IPS-20b (cell line): ENCODE data around the gene PLXDC2.
A peak's percentile ranks its signal among the peaks of the same experiment; 100 is the strongest.
"Not testable (repeated sequence)": the region's sequence is repeated elsewhere in the genome, so short reads cannot be mapped to it uniquely, and the experiment has no call there.

Source experiments
- H3K27ac ChIP-seq: one replicate; pipeline ENCODE4 v1.5.1; 2013; ENCODE audit warnings: low read length
- H3K27me3 ChIP-seq: 2 replicates; pipeline ENCODE4 v1.6.1; 2013; ENCODE audit warnings: mild to moderate bottlenecking, low read length, inconsistent platforms; ENCODE audit not compliant: insufficient read depth
- H3K36me3 ChIP-seq: 2 replicates; pipeline ENCODE4 v1.6.1; 2013; ENCODE audit warnings: low read depth, mild to moderate bottlenecking, inconsistent platforms, low read length, moderate library complexity; ENCODE audit not compliant: insufficient read depth
- H3K4me1 ChIP-seq: 2 replicates; pipeline ENCODE4 v1.6.1; 2013; ENCODE audit warnings: mild to moderate bottlenecking, control low read depth, inconsistent platforms, low read length, moderate library complexity; ENCODE audit not compliant: insufficient read depth
- H3K4me3 ChIP-seq: 2 replicates; pipeline ENCODE4 v1.5.1; 2013; ENCODE audit warnings: mild to moderate bottlenecking, low read length, inconsistent platforms
- H3K9ac ChIP-seq: 2 replicates; pipeline ENCODE4 v1.6.1; 2013; ENCODE audit warnings: low read depth, mild to moderate bottlenecking, inconsistent platforms, low read length, moderate library complexity
- H3K9me3 ChIP-seq: 2 replicates; pipeline ENCODE4 v1.6.1; 2013; ENCODE audit warnings: mild to moderate bottlenecking, low read depth, low read length, inconsistent platforms; ENCODE audit not compliant: insufficient read depth

Gene PLXDC2

DNA sequence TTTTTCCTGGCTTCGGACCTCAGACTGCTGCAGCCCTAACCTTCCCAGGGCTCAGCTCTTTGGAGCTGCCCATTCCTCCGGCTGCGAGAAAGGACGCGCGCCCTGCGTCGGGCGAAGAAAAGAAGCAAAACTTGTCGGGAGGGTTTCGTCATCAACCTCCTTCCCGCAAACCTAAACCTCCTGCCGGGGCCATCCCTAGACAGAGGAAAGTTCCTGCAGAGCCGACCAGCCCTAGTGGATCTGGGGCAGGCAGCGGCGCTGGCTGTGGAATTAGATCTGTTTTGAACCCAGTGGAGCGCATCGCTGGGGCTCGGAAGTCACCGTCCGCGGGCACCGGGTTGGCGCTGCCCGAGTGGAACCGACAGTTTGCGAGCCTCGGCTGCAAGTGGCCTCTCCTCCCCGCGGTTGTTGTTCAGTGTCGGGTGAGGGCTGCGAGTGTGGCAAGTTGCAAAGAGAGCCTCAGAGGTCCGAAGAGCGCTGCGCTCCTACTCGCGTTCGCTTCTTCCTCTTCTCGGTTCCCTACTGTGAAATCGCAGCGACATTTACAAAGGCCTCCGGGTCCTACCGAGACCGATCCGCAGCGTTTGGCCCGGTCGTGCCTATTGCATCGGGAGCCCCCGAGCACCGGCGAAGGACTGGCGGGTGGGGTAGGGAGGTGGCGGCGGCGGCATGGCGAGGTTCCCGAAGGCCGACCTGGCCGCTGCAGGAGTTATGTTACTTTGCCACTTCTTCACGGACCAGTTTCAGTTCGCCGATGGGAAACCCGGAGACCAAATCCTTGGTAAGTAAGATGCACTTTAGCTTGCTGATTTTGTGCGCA lies at the start of gene PLXDC2:
Gene PLXDC2, plus strand, starts transcription at position 22 of the 820 bp plus-strand sequence.
- peaks cover 12% of the 10 kb centered on the region; the same call in 1 of the 2 replicates for H3K27me3 ChIP-seq
- peak within 1 kb of the TSS; percentile 99 for H3K4me3 ChIP-seq
- peaks cover 6% of the 10 kb centered on the region; the same call in 1 of the 2 replicates for H3K4me1 ChIP-seq
- peak within 1 kb of the TSS; percentile 79 for H3K27ac ChIP-seq
- H3K36me3 ChIP-seq, result peaks cover 4% of the 10 kb centered on the region; the same call in 1 of the 2 replicates
- H3K9ac ChIP-seq, result peak within 1 kb of the TSS; percentile 91
- no peaks in the 10 kb centered on the region for H3K9me3 ChIP-seq

DNA sequence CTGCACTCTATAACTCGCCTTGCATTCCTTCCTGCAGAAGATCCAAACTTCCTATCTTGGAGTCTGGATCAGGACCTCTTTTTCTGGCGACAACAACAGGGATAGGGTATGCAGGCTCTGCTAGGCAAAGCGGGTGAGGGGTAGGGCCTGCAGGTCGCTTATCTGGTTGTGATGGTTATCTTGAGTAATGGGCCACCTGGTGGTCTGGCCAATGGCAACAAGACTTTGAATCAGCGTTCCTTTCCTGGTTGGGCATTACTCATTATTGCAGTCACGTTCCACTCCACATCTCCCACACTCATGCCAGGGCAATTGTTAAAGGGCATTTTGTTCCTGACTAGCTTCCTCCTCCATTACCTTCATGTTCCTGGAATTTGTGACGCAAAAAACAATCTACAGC lies 48.4 kb upstream of the PLXDC2 start:
- H3K9ac ChIP-seq, result no peak overlapping the region
- peaks cover 6% of the 10 kb centered on the region; the same call in 1 of the 2 replicates for H3K4me1 ChIP-seq
- H3K4me3 ChIP-seq, result no peak overlapping the region
- no peaks in the 10 kb centered on the region for H3K27me3 ChIP-seq
- H3K27ac ChIP-seq, result no peak overlapping the region
- H3K36me3 ChIP-seq, result no peaks in the 10 kb centered on the region
- H3K9me3 ChIP-seq, result no peaks in the 10 kb centered on the region

DNA sequence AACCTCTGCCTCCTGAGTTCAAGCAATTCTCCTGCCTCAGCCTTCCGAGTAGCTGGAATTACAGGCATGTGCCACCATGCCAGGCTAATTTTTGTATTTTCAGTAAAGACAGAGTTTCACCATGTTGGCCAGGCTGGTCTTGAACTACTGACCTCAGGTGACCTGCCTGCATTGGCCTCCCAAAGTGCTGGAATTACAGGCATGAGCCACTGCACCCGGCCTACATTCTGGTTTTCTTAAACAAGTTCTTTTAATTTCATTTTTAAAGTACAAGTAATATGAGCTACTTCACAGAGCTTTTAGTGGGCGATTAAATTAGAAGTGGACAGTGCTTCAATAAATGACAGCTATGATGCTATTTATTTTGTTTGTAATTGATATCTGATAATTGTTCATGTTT lies 46.4 kb upstream of the PLXDC2 start:
- not testable (repeated sequence) for H3K4me3 ChIP-seq, H3K4me1 ChIP-seq, H3K27ac ChIP-seq, H3K9ac ChIP-seq, H3K27me3 ChIP-seq, H3K36me3 ChIP-seq, H3K9me3 ChIP-seq

DNA sequence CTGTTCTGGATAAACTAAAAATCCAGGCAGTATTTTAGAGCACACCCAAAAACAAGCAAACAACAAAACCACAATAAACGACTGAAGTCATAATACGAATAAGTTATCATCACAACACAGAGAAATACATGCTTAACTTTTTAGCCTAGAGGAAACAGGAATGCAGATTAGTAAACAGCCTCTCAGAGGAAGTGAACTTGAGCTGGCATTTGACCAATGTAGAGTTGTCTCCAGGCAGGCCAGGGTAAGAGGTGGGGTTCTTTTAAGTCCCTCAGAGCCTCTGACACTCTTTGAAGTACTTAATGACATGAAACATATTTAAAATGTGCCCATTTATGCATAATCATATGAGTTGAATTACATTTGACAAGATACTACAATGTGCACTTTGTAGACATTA lies 43.3 kb upstream of the PLXDC2 start:
- H3K27ac ChIP-seq, result no peak overlapping the region
- H3K9ac ChIP-seq, result no peak overlapping the region
- peaks cover 2% of the 10 kb centered on the region; the same call in 1 of the 2 replicates for H3K4me1 ChIP-seq
- H3K4me3 ChIP-seq, result no peak overlapping the region
- no peaks in the 10 kb centered on the region for H3K27me3 ChIP-seq
- no peaks in the 10 kb centered on the region for H3K9me3 ChIP-seq
- H3K36me3 ChIP-seq, result no peaks in the 10 kb centered on the region

DNA sequence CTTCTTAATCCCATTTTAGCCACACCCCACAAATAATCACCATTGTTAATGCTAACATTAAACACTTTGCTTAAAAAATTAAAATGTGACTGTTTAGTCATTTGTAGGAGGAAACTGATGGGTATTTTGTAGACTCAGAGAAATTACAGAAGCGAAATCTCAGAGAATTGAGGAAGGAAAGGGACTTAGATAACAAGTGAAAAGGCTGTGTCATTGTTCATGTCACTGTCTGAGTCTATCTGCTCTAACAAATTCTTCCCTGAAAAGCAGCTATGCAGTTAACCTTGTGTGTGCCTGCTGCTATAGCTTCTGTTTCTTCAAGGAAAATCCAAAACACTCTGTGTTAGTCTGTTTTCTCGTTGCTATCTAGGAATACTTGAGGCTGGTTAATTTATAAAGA lies 40.9 kb upstream of the PLXDC2 start:
- Histone ChIP-seq H3K4me3 (no peak overlapping the region), H3K4me1 (no peaks in the 10 kb centered on the region), H3K27ac (no peak overlapping the region), H3K9ac (no peak overlapping the region), H3K9me3 (no peaks in the 10 kb centered on the region), H3K36me3 (no peaks in the 10 kb centered on the region), H3K27me3 (no peaks in the 10 kb centered on the region)

DNA sequence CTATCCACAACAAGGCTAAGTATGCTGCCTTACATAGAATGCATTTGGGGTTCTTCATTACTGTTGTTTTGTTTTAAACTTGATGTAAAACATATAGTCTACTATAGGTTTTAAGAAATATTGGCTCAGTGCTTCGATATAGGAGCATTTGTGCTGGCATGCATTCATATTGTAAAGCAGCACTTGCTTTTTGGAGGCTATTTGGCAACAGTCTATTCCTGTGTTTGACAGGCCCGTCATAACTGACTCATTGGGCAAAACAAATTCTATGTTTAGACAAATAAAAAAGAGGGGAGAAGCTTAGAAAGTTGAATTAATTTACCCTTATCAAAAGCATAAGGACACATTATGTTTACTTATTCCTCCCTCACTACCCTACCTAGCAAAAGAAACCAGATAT lies 38.4 kb upstream of the PLXDC2 start:
- Histone ChIP-seq H3K9ac (no peak overlapping the region), H3K36me3 (no peaks in the 10 kb centered on the region), H3K27ac (no peak overlapping the region), H3K27me3 (no peaks in the 10 kb centered on the region), H3K9me3 (no peaks in the 10 kb centered on the region), H3K4me1 (no peaks in the 10 kb centered on the region), H3K4me3 (no peak overlapping the region)

DNA sequence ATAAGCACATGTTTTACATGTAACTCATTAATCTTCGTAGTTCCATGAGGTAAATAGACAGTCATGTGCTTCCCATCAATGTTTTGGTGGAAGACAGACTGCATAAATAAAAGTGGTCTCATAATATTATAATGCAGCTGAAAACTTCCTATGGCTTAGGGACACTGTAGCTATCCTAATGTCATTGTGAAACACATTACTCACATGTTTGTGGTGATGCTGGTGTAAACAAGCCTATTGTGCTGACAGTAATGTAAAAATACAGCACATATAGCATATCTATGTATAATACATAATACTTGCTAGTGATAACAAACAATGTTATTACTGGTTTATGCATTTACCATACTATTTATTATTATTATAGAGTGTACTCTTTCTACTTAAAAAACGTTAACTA lies 37.2 kb upstream of the PLXDC2 start:
- Histone ChIP-seq H3K27ac (no peak overlapping the region), H3K36me3 (no peaks in the 10 kb centered on the region), H3K27me3 (no peaks in the 10 kb centered on the region), H3K9ac (no peak overlapping the region), H3K4me3 (no peak overlapping the region), H3K4me1 (no peaks in the 10 kb centered on the region; the same call in 1 of the 2 replicates), H3K9me3 (no peaks in the 10 kb centered on the region)

DNA sequence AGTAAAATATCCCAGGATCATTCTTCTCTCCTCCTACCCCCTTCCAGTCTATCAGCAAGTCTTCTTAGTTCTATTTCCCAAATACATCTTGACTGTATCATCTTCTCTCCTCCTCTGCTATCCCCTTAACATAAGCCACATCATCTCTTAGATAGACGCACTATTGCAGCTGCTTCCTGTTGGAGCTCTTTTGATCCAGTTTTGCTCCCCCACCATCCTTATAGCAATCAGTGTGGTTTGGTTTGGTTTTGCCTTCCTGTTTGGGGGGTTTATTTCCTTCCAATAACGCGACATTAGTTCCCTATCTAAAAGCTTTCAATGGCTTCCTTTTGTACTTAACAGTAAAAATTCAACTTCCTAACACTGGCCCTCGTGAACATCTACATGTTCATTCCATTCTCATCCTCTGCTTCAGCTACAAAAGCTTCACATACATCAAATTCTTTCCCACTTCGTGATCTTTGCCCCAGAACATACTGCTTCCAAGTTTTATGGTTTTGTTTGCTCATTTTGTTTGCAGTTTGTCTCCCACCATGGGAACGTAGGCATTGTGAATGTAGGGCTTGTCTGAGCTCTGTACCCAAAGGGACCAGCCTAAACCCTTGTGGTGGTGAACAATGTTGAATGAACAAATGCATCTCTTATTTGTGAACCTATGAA lies 33.7 kb upstream of the PLXDC2 start:
- no peak overlapping the region for H3K27ac ChIP-seq
- H3K36me3 ChIP-seq, result no peaks in the 10 kb centered on the region
- no peaks in the 10 kb centered on the region for H3K9me3 ChIP-seq
- no peak overlapping the region for H3K9ac ChIP-seq
- no peaks in the 10 kb centered on the region; the same call in 1 of the 2 replicates for H3K4me1 ChIP-seq
- H3K27me3 ChIP-seq, result no peaks in the 10 kb centered on the region
- H3K4me3 ChIP-seq, result no peak overlapping the region

DNA sequence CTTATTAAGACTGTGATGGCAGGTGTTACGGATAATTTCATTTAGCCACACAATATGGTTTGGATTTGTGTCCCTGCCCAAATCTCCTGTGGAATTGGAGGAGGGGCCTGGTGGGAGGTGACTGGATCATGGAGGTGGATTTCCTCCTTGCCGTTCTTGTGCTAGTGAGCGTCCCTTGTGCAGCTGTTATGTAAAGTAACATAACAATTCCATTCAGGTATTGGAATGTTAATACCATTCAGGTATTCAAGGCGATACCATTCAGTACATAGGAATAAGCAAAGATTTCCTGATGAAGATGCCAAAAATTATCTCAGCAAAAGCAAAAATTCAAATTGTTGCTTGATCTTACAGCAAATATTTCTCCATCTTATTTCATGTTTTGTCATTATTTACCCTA lies 32.5 kb upstream of the PLXDC2 start:
- Histone ChIP-seq H3K9me3 (no peaks in the 10 kb centered on the region), H3K9ac (no peak overlapping the region), H3K27ac (no peak overlapping the region), H3K36me3 (no peaks in the 10 kb centered on the region), H3K27me3 (no peaks in the 10 kb centered on the region), H3K4me3 (no peak overlapping the region), H3K4me1 (peaks cover 4% of the 10 kb centered on the region; the same call in 1 of the 2 replicates)

DNA sequence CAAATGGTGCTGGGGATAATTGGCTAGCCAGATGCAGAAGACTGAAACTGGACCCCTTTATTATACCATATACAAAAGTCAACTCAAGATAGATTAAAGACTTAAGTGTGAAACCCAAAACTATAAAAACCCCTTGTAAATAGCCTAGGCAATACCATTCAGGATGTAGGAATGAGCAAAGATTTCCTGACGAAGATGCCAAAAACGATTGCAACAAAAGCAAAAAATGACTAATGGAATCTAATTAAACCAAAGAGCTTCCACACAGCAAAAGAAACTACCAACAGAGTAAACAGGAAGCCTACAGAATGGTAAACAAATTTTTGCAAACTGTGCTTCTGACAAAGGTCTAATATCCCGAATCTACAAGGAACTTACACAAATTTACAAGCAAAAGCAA lies 30.9 kb upstream of the PLXDC2 start:
- H3K27me3 ChIP-seq, result no peaks in the 10 kb centered on the region
- no peak overlapping the region for H3K27ac ChIP-seq
- H3K9me3 ChIP-seq, result no peaks in the 10 kb centered on the region
- no peak overlapping the region for H3K4me3 ChIP-seq
- no peak overlapping the region for H3K9ac ChIP-seq
- peaks cover 14% of the 10 kb centered on the region; the same call in 1 of the 2 replicates for H3K4me1 ChIP-seq
- no peaks in the 10 kb centered on the region for H3K36me3 ChIP-seq

DNA sequence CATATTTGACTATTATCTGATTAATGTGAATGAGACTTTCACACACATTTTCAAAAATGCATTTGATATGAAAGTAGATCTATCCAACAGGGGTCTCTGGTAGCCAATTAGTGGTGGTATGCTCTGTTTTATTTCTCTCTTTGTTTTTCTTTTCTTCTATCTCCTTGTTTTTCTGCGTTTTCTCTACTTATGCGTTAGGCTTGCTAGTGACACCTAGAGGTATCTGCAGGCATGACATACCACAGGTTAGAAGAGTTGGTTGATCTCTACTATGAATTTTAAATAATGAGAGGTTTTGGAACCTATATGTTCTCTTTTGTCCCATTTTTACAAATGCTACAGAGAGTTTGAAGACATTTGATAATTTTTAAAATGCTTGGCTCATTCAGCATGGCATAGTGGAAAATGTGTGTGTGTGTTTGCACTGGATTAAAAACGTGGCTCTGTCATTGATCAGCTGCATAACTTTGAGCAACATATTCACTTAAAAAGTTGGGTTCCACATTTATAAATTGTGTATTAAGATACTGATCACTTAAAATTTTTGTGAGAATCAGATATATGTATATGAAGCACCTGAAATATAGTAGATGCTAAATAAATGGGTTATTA lies 28.1 kb upstream of the PLXDC2 start:
- Histone ChIP-seq H3K27ac (no peak overlapping the region), H3K9ac (no peak overlapping the region), H3K9me3 (no peaks in the 10 kb centered on the region), H3K4me1 (peaks cover 14% of the 10 kb centered on the region; the same call in 1 of the 2 replicates), H3K27me3 (no peaks in the 10 kb centered on the region), H3K36me3 (no peaks in the 10 kb centered on the region), H3K4me3 (no peak overlapping the region)
